ENCODE measurements around the gene LBX2.
"Not testable (repeated sequence)": the region's sequence is repeated elsewhere in the genome, so short reads cannot be mapped to it uniquely, and the experiment has no call there.

LBX2 gene

GRCh38 chr2:74471332-74472065, 27.9 kb downstream of the LBX2 start:
- Histone ChIP-seq H3K4me3 (ENCODE audit: low read depth, low read length) (peak overlapping the region; percentile 89), H3K4me1 (ENCODE audit: control insufficient read depth, insufficient read depth, low read length) (peaks cover 2% of the 10 kb centered on the region)

GRCh38 chr2:74470742-74471141, 28.7 kb downstream of the LBX2 start:
- not testable (repeated sequence) for H3K9me3 ChIP-seq (ENCODE audit: control insufficient read depth, insufficient read depth, low read length); H3K4me1 ChIP-seq (ENCODE audit: control insufficient read depth, insufficient read depth, low read length); H3K4me3 ChIP-seq (ENCODE audit: low read depth, low read length); H3K9ac ChIP-seq (ENCODE audit: low read depth, low read length); H3K27me3 ChIP-seq (ENCODE audit: control insufficient read depth, insufficient read depth, low read length)
- peaks cover 11% of the 10 kb centered on the region for H3K36me3 ChIP-seq (ENCODE audit: control insufficient read depth, insufficient read depth, low read length)

More at GRCh38 chr2:74471332-74472065, 27.9 kb downstream of the LBX2 start:
- Histone ChIP-seq H3K27me3 (ENCODE audit: control insufficient read depth, insufficient read depth, low read length) (no peaks in the 10 kb centered on the region), H3K9ac (ENCODE audit: low read depth, low read length) (peak overlapping the region; percentile 71), H3K36me3 (ENCODE audit: control insufficient read depth, insufficient read depth, low read length) (peaks cover 11% of the 10 kb centered on the region), H3K9me3 (ENCODE audit: control insufficient read depth, insufficient read depth, low read length) (no peaks in the 10 kb centered on the region)

GRCh38 chr2:74464406-74464805, 35.0 kb downstream of the LBX2 start:
- H3K9me3 ChIP-seq (ENCODE audit: control insufficient read depth, insufficient read depth, low read length), result no peaks in the 10 kb centered on the region
- H3K27me3 ChIP-seq (ENCODE audit: control insufficient read depth, insufficient read depth, low read length), result no peaks in the 10 kb centered on the region
- H3K36me3 ChIP-seq (ENCODE audit: control insufficient read depth, insufficient read depth, low read length), result peaks cover 14% of the 10 kb centered on the region
- no peaks in the 10 kb centered on the region for H3K4me1 ChIP-seq (ENCODE audit: control insufficient read depth, insufficient read depth, low read length)
- H3K4me3 ChIP-seq (ENCODE audit: low read depth, low read length), result peak overlapping the region; percentile 89
- peak overlapping the region; percentile 76 for H3K9ac ChIP-seq (ENCODE audit: low read depth, low read length)

- Histone ChIP-seq H3K9me3 (ENCODE audit: control insufficient read depth, insufficient read depth, low read length) (no peaks in the 10 kb centered on the region), H3K4me1 (ENCODE audit: control insufficient read depth, insufficient read depth, low read length) (no peaks in the 10 kb centered on the region), H3K36me3 (ENCODE audit: control insufficient read depth, insufficient read depth, low read length) (peaks cover 14% of the 10 kb centered on the region), H3K4me3 (ENCODE audit: low read depth, low read length) (no peak overlapping the region), H3K9ac (ENCODE audit: low read depth, low read length) (no peak overlapping the region), H3K27me3 (ENCODE audit: control insufficient read depth, insufficient read depth, low read length) (no peaks in the 10 kb centered on the region)
Measured at GRCh38 chr2:74462786-74463105, 36.7 kb downstream of the LBX2 start.

- H3K9ac ChIP-seq (ENCODE audit: low read depth, low read length), result no peak overlapping the region
- peaks cover 14% of the 10 kb centered on the region for H3K36me3 ChIP-seq (ENCODE audit: control insufficient read depth, insufficient read depth, low read length)
- H3K27me3 ChIP-seq (ENCODE audit: control insufficient read depth, insufficient read depth, low read length), result no peaks in the 10 kb centered on the region
- no peak overlapping the region for H3K4me3 ChIP-seq (ENCODE audit: low read depth, low read length)
- H3K4me1 ChIP-seq (ENCODE audit: control insufficient read depth, insufficient read depth, low read length), result no peaks in the 10 kb centered on the region
- no peaks in the 10 kb centered on the region for H3K9me3 ChIP-seq (ENCODE audit: control insufficient read depth, insufficient read depth, low read length)
Measured at GRCh38 chr2:74462054-74462785, 37.2 kb downstream of the LBX2 start.

GRCh38 chr2:74461187-74462053, 38.0 kb downstream of the LBX2 start:
- Histone ChIP-seq H3K9me3 (ENCODE audit: control insufficient read depth, insufficient read depth, low read length) (no peaks in the 10 kb centered on the region), H3K27me3 (ENCODE audit: control insufficient read depth, insufficient read depth, low read length) (no peaks in the 10 kb centered on the region)

GRCh38 chr2:74460187-74460586, 39.2 kb downstream of the LBX2 start:
- not testable (repeated sequence) for H3K27me3 ChIP-seq (ENCODE audit: control insufficient read depth, insufficient read depth, low read length); H3K4me1 ChIP-seq (ENCODE audit: control insufficient read depth, insufficient read depth, low read length); H3K9me3 ChIP-seq (ENCODE audit: control insufficient read depth, insufficient read depth, low read length); H3K9ac ChIP-seq (ENCODE audit: low read depth, low read length); H3K4me3 ChIP-seq (ENCODE audit: low read depth, low read length)
- peaks cover 14% of the 10 kb centered on the region for H3K36me3 ChIP-seq (ENCODE audit: control insufficient read depth, insufficient read depth, low read length)

More at GRCh38 chr2:74461187-74462053, 38.0 kb downstream of the LBX2 start:
- H3K4me1 ChIP-seq (ENCODE audit: control insufficient read depth, insufficient read depth, low read length), result peaks cover 6% of the 10 kb centered on the region
- H3K4me3 ChIP-seq (ENCODE audit: low read depth, low read length), result no peak overlapping the region
- H3K36me3 ChIP-seq (ENCODE audit: control insufficient read depth, insufficient read depth, low read length), result peaks cover 14% of the 10 kb centered on the region
- H3K9ac ChIP-seq (ENCODE audit: low read depth, low read length), result no peak overlapping the region

- H3K4me1 ChIP-seq (ENCODE audit: control insufficient read depth, insufficient read depth, low read length); H3K9ac ChIP-seq (ENCODE audit: low read depth, low read length); H3K27me3 ChIP-seq (ENCODE audit: control insufficient read depth, insufficient read depth, low read length); H3K9me3 ChIP-seq (ENCODE audit: control insufficient read depth, insufficient read depth, low read length): not testable (repeated sequence)
- Histone ChIP-seq H3K36me3 (ENCODE audit: control insufficient read depth, insufficient read depth, low read length) (peaks cover 14% of the 10 kb centered on the region), H3K4me3 (ENCODE audit: low read depth, low read length) (peak overlapping the region; percentile 84)
Measured at GRCh38 chr2:74459503-74460118, 39.8 kb downstream of the LBX2 start.

- Histone ChIP-seq H3K27me3 (ENCODE audit: control insufficient read depth, insufficient read depth, low read length) (no peaks in the 10 kb centered on the region), H3K9me3 (ENCODE audit: control insufficient read depth, insufficient read depth, low read length) (no peaks in the 10 kb centered on the region), H3K4me3 (ENCODE audit: low read depth, low read length) (peak overlapping the region; percentile 84), H3K9ac (ENCODE audit: low read depth, low read length) (peak overlapping the region; percentile 89), H3K36me3 (ENCODE audit: control insufficient read depth, insufficient read depth, low read length) (peaks cover 14% of the 10 kb centered on the region), H3K4me1 (ENCODE audit: control insufficient read depth, insufficient read depth, low read length) (peaks cover 6% of the 10 kb centered on the region)
Measured at GRCh38 chr2:74458938-74459363, 40.5 kb downstream of the LBX2 start.

- Histone ChIP-seq H3K27me3 (ENCODE audit: control insufficient read depth, insufficient read depth, low read length) (no peaks in the 10 kb centered on the region), H3K9me3 (ENCODE audit: control insufficient read depth, insufficient read depth, low read length) (no peaks in the 10 kb centered on the region), H3K36me3 (ENCODE audit: control insufficient read depth, insufficient read depth, low read length) (peaks cover 14% of the 10 kb centered on the region), H3K4me1 (ENCODE audit: control insufficient read depth, insufficient read depth, low read length) (peaks cover 6% of the 10 kb centered on the region), H3K9ac (ENCODE audit: low read depth, low read length) (peak within 1 kb of the TSS; percentile 89), H3K4me3 (ENCODE audit: low read depth, low read length) (peak within 1 kb of the TSS; percentile 84)
Measured at GRCh38 chr2:74458132-74458937, 41.1 kb downstream of the LBX2 start, which contains the start of gene WBP1. Gene WBP1, plus strand, starts transcription at chr2:74458438. Its CDS starts 165 bp downstream, at chr2:74458603.

Measured in iPS-15b (cell line).